Type B pancreatic cell (in vitro differentiated cells): ENCODE results near the gene PAN2. TPM values are rescaled to one million over a fixed set of nuclear protein-coding genes. Genes with fewer than 3 reads are reported as not detected.
"Not testable (repeated sequence)": the region's sequence is repeated elsewhere in the genome, so short reads cannot be mapped to it uniquely, and the experiment has no call there.

Source experiments
- DNase-seq: peaks from one replicate; pipeline ENCODE4 v3.0.0; 2021; ENCODE audit warnings: mixed read lengths; ENCODE audit not compliant: unreplicated experiment; ENCODE audit errors: extremely low spot score
- H3K27ac Mint-ChIP-seq: 2 replicates; pipeline ENCODE4 v1.8.0; 2021; ENCODE audit warnings: mild to moderate bottlenecking, mixed read lengths
- H3K27me3 Mint-ChIP-seq: 2 replicates; pipeline ENCODE4 v1.8.0; 2021; ENCODE audit warnings: mixed read lengths
- H3K36me3 Mint-ChIP-seq: 2 replicates; pipeline ENCODE4 v1.8.0; 2021; ENCODE audit warnings: mixed read lengths
- H3K4me1 Mint-ChIP-seq: one replicate; pipeline ENCODE4 v1.8.0; 2021; ENCODE audit warnings: mixed read lengths; ENCODE audit not compliant: unreplicated experiment
- H3K4me3 Mint-ChIP-seq: 2 replicates; pipeline ENCODE4 v1.8.0; 2021; ENCODE audit warnings: mild to moderate bottlenecking, mixed read lengths
- H3K9me3 Mint-ChIP-seq: 2 replicates; pipeline ENCODE4 v1.8.0; 2021; ENCODE audit warnings: mixed read lengths
- total RNA-seq: library from RNA; stranded (reverse); gene quantifications from 2 replicates; pipeline ENCODE4 v1.2.1, GENCODE V29; 2021; ENCODE audit warnings: low replicate concordance
- TF ChIP-seq, protein P1 (sequence below): fragments of 200-600 bp; sonication (generic); conservative IDR thresholded peaks from 2 replicates; pipeline ENCODE4 v1.5.0; 2021; ENCODE audit warnings: antibody characterized with exemption, mild to moderate bottlenecking

Gene PAN2
- total RNA-seq, 1 donor from 2014 or later, result 77.5 TPM

DNA sequence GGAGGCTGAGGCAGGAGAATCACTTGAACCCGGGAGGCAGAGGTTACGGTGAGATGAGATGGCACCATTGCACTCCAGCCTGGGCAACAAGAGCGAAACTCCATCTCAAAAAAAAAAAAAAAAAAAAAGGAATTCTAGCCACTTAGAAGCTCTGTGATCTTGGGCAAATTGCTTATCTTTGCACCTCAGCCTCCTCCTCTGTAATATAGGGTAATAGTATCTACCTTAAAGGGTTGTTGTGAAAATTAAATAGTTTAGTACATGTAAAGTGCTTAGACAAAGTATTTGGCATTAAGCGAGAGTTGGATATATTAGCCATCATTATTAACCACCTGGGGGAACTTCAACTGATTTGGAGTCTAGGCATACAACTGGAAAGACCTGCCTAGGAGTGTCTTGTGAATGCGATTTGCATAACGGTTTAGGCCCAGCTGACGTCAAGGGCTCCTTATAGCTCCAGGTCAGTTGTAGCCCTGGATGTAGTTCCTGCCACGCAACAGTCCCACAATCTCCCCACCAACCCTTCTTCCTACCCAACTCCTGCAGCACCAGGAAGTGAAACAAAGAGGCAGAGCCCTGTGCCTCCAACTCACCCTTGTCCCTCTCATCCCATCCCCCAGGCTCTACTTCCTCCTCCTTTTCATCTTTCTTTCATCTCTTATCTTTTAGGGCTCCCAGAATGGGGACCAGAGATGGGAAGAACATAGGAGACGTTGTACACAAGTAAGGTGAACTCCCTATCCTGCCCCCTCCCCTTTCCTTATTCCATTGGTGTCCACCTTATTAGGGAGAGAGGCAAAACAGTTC lies 2.8 kb upstream of the PAN2 start:
- H3K27ac Mint-ChIP-seq, result peak overlapping the region; percentile 71
- no peaks in the 10 kb centered on the region for H3K27me3 Mint-ChIP-seq
- H3K36me3 Mint-ChIP-seq, result no peaks in the 10 kb centered on the region

DNA sequence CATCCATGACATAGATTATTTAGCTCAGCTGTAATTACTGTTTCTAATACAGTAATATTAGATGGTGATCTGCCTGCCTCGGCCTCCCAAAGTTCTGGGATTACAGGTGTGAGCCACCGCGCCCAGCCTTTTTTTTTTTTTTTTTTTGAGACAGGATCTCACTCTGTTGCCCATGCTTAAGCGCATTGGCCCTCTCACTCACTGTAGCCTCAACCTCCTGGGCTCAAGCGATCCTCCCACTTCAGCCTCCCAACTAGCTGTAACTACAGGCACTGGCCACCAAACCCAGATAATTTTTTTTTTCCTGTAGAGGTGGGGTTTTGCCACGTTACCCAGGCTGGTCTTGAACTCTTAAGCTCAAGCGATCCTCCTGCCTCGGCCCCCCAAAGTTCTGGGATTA lies 1.7 kb upstream of the PAN2 start:
- not testable (repeated sequence) for H3K9me3 Mint-ChIP-seq, H3K4me3 Mint-ChIP-seq, H3K27me3 Mint-ChIP-seq, H3K36me3 Mint-ChIP-seq, H3K27ac Mint-ChIP-seq, DNase-seq
- H3K4me1 Mint-ChIP-seq, result peaks cover 22% of the 10 kb centered on the region

More for the DNA sequence above, 2.8 kb upstream of the PAN2 start:
- Mint-ChIP-seq H3K4me1 (peaks cover 22% of the 10 kb centered on the region), H3K4me3 (peak overlapping the region; percentile 63), H3K9me3 (no peaks in the 10 kb centered on the region)
- no peak for DNase-seq
- TF ChIP-seq, protein P1, sequence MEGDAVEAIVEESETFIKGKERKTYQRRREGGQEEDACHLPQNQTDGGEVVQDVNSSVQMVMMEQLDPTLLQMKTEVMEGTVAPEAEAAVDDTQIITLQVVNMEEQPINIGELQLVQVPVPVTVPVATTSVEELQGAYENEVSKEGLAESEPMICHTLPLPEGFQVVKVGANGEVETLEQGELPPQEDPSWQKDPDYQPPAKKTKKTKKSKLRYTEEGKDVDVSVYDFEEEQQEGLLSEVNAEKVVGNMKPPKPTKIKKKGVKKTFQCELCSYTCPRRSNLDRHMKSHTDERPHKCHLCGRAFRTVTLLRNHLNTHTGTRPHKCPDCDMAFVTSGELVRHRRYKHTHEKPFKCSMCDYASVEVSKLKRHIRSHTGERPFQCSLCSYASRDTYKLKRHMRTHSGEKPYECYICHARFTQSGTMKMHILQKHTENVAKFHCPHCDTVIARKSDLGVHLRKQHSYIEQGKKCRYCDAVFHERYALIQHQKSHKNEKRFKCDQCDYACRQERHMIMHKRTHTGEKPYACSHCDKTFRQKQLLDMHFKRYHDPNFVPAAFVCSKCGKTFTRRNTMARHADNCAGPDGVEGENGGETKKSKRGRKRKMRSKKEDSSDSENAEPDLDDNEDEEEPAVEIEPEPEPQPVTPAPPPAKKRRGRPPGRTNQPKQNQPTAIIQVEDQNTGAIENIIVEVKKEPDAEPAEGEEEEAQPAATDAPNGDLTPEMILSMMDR, result no peak

DNA sequence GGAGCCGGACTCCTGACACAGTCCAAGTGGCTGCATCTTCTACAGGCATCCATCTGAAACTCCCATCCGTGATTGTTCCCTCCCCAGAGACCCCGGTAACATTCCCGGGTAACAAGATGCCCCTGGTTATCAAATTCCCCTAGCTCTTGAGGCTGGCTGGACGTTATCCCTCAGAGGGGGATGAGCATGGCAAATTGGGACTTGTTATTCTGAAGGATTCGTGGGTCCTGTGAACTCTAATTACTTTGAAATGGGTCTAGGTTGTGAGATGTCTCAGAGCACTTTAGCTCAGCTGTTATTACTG lies 642 bp upstream of the PAN2 start:
- no peak for DNase-seq
- peaks cover 22% of the 10 kb centered on the region for H3K4me1 Mint-ChIP-seq
- peak overlapping the region; percentile 97 for H3K4me3 Mint-ChIP-seq
- H3K36me3 Mint-ChIP-seq, result peaks cover 4% of the 10 kb centered on the region
- TF ChIP-seq, protein P1, result peak; percentile 19
- no peaks in the 10 kb centered on the region for H3K27me3 Mint-ChIP-seq
- peak overlapping the region; percentile 98 for H3K27ac Mint-ChIP-seq
- H3K9me3 Mint-ChIP-seq, result no peaks in the 10 kb centered on the region

DNA sequence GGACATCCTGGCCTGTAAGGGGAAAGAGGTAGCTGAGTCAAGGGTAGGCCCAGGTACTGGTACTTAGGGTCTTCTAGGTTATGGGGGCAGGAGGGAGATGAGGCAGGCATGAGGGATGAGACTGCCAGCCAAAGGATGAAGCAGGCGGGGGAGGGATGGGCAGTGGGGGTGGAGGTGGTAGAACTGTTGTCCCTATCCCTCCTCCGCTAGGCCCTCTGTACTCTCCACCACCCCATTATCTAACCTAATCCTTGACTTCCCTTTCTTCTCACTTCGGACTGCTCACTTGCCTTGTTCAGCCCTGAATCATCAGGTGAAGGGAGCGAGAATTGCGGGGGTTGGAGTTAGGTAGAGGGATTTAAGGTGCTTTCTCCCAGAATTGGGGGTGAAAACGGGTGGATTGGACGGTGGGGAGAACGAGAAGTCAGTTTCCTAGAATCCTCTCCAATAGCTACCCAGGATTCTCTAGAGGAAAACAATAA lies 562 bp downstream of the PAN2 start:
- TF ChIP-seq, protein P1, result no peak
- Mint-ChIP-seq H3K4me1 (peaks cover 16% of the 10 kb centered on the region), H3K4me3 (peak overlapping the region; percentile 97), H3K36me3 (peaks cover 4% of the 10 kb centered on the region), H3K27me3 (no peaks in the 10 kb centered on the region), H3K27ac (peak overlapping the region; percentile 98), H3K9me3 (no peaks in the 10 kb centered on the region)
- no peak for DNase-seq

DNA sequence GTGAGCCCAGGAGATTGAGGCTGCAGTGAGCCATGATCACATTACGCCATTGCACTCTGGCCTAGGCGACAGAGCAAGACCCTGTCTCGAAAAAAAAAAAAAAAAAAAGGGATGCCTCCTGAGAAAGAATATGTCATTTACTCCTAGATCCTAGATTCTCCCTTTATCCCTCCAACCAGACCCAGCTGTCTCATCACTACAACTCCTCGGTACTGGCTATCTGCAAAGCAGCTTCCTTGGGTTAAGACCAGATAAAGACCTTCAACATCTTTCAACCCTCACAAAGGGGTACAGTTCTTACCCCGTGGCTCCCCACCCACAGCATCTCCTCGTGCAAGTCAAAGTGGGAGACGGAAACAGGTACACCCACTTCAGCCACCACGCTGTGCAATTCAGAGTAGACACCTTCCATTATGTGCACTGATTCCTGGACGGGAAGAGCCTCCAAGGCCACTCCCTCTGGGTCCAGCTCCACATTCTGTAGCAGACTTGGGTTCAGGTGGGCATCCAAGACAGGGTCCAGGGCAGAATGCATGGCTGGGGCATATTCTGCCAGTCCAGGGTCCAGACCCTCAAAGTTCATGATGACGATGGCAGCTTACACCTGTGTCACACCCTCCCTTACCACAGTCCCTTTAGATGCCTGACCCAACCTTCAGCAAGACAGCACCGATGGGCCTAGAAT lies 1.1 kb downstream of the PAN2 start:
- TF ChIP-seq, protein P1, result no peak
- H3K36me3 Mint-ChIP-seq, result peaks cover 7% of the 10 kb centered on the region
- H3K4me3 Mint-ChIP-seq, result peak overlapping the region; percentile 97
- DNase-seq, result no peak
- no peaks in the 10 kb centered on the region for H3K9me3 Mint-ChIP-seq
- peaks cover 16% of the 10 kb centered on the region for H3K4me1 Mint-ChIP-seq
- peak overlapping the region; percentile 98 for H3K27ac Mint-ChIP-seq
- no peaks in the 10 kb centered on the region for H3K27me3 Mint-ChIP-seq

DNA sequence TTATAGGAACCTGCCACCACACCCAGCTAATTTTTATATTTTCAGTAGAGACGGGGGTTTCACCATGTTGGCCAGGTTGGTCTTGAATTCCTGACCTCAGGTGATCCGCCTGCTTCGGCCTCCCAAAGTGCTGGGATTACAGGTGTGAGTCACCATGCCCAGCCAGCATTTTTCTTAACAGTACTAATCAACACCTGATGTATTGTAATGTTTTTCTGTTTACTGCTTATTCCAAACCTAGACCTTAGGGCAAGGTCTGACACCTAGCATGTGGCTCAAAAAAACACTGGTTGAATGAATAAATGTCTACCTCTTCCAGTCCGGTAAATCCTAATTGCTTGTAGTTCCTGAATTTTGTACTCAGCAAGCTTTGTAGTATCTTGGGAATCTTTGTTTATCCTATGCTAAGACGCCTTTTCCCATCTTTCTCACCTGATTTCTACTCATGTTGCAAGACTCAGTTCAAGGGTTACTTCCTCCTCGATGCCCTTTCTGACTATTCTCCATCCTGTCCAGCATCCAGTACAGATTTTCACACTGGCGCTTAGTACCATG lies 2.8 kb downstream of the PAN2 start:
- no peaks in the 10 kb centered on the region for H3K9me3 Mint-ChIP-seq
- peaks cover 16% of the 10 kb centered on the region for H3K4me1 Mint-ChIP-seq
- no peak for DNase-seq
- H3K36me3 Mint-ChIP-seq, result peaks cover 8% of the 10 kb centered on the region
- TF ChIP-seq, protein P1, result no peak
- no peak overlapping the region for H3K27ac Mint-ChIP-seq
- H3K4me3 Mint-ChIP-seq, result no peak overlapping the region
- H3K27me3 Mint-ChIP-seq, result no peaks in the 10 kb centered on the region
